NB4 (cell line): ENCODE data around the gene SEPTIN3.

Experiments
- MYC ChIP-seq: IDR thresholded peaks from 2 replicates; pipeline ENCODE4 v1.6.1; 2011; ENCODE audit warnings: low read depth, low read length
- POLR2A ChIP-seq: IDR thresholded peaks from 2 replicates; pipeline ENCODE4 v1.6.1; 2011; ENCODE audit warnings: mild to moderate bottlenecking; ENCODE audit not compliant: insufficient read length; ENCODE audit errors: extremely low read depth
- TF ChIP-seq, protein P1 (sequence below): IDR thresholded peaks from one replicate; pipeline ENCODE4 v1.5.1; 2012; ENCODE audit warnings: low read depth, low read length
- TF ChIP-seq, protein P2 (sequence below): IDR thresholded peaks from 2 replicates; pipeline ENCODE4 v1.6.1; 2011; ENCODE audit warnings: low read depth, low read length

DNA sequence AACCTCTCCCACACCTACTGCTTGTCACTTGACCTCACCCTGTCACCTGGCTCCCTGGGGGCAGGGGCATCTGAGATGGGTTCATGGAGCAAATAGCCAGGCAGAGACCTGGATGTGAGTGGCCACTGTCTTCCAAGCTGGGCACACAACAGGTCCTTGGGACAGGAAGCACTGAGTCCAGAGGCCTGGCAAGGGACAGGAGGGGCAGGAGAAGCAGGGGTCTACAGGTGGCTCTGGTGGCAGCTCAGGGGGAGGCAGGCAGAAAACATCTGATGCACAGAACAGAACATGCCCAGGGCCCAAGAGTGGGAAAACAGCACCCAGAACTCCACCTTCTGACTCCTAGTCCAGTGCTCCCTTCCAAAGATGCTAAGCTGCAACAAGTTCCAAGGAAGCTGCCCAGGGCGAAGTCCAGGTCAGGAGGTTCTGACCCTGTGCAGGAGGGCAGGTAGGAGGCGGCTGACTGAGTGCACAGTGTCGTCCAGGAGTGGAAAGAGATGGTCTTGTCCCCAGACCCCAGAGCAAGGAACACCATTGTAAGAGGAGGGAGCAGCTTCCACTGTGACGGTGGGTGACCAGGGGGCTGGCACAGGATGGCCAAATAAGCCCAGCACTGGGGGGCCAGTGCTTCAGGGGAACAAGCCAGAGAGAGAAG is 46.2 kb upstream of the SEPTIN3 start:
- TF ChIP-seq, protein P1, sequence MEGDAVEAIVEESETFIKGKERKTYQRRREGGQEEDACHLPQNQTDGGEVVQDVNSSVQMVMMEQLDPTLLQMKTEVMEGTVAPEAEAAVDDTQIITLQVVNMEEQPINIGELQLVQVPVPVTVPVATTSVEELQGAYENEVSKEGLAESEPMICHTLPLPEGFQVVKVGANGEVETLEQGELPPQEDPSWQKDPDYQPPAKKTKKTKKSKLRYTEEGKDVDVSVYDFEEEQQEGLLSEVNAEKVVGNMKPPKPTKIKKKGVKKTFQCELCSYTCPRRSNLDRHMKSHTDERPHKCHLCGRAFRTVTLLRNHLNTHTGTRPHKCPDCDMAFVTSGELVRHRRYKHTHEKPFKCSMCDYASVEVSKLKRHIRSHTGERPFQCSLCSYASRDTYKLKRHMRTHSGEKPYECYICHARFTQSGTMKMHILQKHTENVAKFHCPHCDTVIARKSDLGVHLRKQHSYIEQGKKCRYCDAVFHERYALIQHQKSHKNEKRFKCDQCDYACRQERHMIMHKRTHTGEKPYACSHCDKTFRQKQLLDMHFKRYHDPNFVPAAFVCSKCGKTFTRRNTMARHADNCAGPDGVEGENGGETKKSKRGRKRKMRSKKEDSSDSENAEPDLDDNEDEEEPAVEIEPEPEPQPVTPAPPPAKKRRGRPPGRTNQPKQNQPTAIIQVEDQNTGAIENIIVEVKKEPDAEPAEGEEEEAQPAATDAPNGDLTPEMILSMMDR, result no peak
- TF ChIP-seq, protein P2, sequence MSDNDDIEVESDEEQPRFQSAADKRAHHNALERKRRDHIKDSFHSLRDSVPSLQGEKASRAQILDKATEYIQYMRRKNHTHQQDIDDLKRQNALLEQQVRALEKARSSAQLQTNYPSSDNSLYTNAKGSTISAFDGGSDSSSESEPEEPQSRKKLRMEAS, result no peak
- TF ChIP-seq MYC, result no peak
- TF ChIP-seq POLR2A, result no peak
